HUES6 (cell line): ENCODE data around the gene LSR.

ENCODE experiments used
- H3K27ac ChIP-seq: 2 replicates; pipeline ENCODE4 v1.7.0; 2013; ENCODE audit warnings: low read depth, mild to moderate bottlenecking, low read length, inconsistent platforms
- H3K27me3 ChIP-seq: 2 replicates; pipeline ENCODE4 v1.6.1; 2013; ENCODE audit warnings: low read length; ENCODE audit not compliant: control insufficient read depth, insufficient read depth
- H3K36me3 ChIP-seq: 2 replicates; pipeline ENCODE4 v1.6.1; 2013; ENCODE audit warnings: low read length; ENCODE audit not compliant: control insufficient read depth, insufficient read depth
- H3K4me1 ChIP-seq: 2 replicates; pipeline ENCODE4 v1.6.1; 2013; ENCODE audit warnings: low read length; ENCODE audit not compliant: control insufficient read depth, insufficient read depth
- H3K4me3 ChIP-seq: 2 replicates; pipeline ENCODE4 v1.5.1; 2013; ENCODE audit warnings: low read depth, low read length
- H3K9ac ChIP-seq: one replicate; pipeline ENCODE4 v1.6.1; 2013; ENCODE audit warnings: mild to moderate bottlenecking, low read length
- H3K9me3 ChIP-seq: 2 replicates; pipeline ENCODE4 v1.6.1; 2013; ENCODE audit warnings: low read depth, low read length; ENCODE audit not compliant: control insufficient read depth, insufficient read depth

The LSR gene

DNA sequence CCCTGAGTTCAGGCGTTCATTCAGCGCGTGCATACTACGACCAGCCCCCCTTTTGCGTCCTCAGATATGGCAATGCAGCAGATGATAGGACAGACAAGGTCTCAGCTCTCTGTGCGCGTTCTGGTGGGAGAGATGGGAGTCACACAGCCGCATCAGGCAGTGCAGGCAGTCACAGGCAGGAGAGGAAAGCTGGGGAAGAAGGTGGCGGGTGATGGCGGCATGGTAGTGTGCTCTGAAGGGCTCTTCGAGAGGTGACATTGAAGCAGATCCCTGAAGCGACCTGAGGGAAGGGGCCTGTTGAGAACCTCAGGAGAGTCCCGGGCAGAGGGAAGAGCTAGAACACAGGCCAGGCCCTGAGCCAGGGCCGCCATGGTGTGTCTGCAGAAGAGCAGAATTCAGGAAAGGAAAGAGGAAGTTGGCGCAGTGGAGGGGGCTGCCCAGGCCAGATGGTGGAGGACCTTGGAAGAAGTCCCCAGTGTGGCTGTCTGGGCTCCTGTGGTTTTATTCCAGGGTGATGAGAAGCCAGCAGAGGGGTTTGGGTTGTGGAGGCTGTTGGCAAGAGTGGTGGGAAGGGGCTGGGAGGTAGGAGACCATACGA lies 23.4 kb downstream of the LSR start:
- H3K9me3 ChIP-seq = no peaks in the 10 kb centered on the region
- no peak overlapping the region for H3K4me3 ChIP-seq
- no peak overlapping the region for H3K9ac ChIP-seq
- 0 out of 2 replicates have a peak, but pooled peaks cover 1% of the 10 kb centered on the region for H3K4me1 ChIP-seq
- peaks cover 65% of the 10 kb centered on the region for H3K36me3 ChIP-seq
- H3K27ac ChIP-seq = no peak overlapping the region
- H3K27me3 ChIP-seq = no peaks in the 10 kb centered on the region

DNA sequence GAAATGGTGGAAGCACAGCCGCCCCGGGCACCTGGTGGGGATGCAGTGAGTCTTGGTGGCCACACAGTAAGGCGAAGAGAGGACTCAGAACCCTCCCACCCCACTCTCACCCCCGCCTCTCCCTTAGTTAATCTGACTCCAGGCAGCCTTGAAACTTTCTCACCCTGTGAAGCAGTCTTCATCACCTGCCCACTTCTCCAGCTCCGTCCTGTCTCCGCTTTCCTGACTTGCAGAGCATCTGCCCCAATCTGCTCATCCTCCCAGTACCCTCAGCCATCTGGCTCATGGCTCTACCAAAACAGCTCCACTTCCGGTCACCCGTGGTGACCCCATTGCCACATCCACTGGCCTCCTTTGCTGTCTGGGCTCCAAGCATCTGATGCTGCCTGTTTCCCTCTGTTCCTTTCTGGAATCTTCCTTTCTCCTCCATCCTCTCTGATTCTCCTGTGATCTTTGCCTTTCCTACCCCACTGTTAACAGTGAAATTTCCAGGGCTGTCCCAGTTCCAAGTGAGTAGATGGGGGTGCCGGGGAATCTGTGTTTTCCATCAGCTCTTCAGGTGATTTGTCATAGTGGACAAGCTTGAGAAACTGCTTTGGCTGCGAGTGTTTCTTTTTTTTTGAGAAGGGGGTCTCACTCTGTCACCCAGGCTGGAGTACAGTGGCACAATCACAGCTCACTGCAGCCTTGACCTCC lies 24.3 kb downstream of the LSR start:
- no peaks in the 10 kb centered on the region for H3K27me3 ChIP-seq
- peaks cover 73% of the 10 kb centered on the region for H3K36me3 ChIP-seq
- H3K9me3 ChIP-seq = no peaks in the 10 kb centered on the region
- no peak overlapping the region for H3K27ac ChIP-seq
- no peak overlapping the region for H3K9ac ChIP-seq
- no peak overlapping the region for H3K4me3 ChIP-seq
- H3K4me1 ChIP-seq = no peaks in the 10 kb centered on the region

DNA sequence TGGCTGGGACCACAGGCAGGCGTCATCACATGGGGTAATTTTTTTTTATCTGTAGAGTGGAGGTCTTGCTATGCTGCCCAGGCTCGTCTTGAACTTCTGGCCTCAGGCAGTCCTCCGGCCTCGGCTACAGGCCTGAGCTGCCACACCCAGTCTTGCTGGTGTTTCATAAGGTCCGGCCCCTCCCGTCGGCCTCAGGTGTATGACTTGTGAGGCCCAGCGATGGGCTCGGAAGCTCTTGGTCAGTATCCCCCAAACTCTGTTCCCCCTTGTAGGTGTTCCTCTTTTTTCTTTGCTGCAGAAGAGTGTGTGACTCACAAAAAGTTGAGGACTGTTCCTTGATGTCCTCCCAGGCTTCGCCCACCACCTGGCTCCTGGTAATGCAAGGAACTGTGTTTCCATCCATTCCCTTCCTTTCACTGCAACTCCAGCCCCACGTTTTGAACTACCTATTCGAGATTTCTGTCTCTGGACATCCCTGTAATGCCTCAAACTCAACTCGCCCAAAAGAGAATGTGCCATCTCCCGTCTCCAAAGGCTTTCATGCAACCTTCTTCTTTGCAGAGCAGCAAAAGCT lies 25.0 kb downstream of the LSR start:
- no peak overlapping the region for H3K9ac ChIP-seq

GRCh38 chr19:35274323-35274722 lies 25.5 kb downstream of the LSR start:
- H3K9me3 ChIP-seq = no peaks in the 10 kb centered on the region
- H3K4me3 ChIP-seq = no peak overlapping the region
- no peak overlapping the region for H3K9ac ChIP-seq
- H3K27me3 ChIP-seq = no peaks in the 10 kb centered on the region
- peaks cover 82% of the 10 kb centered on the region for H3K36me3 ChIP-seq
- no peak overlapping the region for H3K27ac ChIP-seq
- no peaks in the 10 kb centered on the region for H3K4me1 ChIP-seq

More for the DNA sequence above, 25.0 kb downstream of the LSR start:
- Histone ChIP-seq H3K27ac (no peak overlapping the region), H3K9me3 (no peaks in the 10 kb centered on the region), H3K4me3 (no peak overlapping the region), H3K36me3 (peaks cover 77% of the 10 kb centered on the region), H3K4me1 (no peaks in the 10 kb centered on the region), H3K27me3 (no peaks in the 10 kb centered on the region)

DNA sequence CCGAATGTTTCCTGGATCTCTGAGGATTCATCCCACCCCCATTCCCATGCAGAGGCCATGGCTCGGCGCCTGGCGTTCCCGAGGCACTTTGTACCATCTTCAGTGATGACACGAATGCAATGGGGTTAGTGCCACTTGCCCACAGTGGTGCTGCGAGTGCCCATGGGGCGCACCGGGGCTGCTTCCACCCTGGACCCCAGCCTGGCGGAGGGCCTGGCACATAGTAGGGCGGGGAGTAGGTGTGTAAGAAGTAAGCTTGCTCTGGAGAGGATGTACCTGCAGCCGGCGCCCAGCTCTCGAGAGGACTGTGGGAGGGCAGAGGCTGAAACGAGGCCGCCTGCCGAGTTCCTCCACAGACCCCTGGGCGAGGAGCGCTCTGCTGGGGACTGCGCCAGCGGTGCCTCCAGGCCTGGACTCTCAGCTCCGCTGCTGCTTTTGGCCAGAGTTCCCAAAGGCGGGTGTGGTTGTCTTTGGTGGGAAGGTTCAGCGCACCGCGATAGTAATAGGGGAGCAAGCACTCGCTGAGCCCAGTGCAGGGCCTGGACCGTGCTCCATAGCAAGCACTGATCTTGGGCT lies 28.0 kb downstream of the LSR start:
- H3K9me3 ChIP-seq = no peaks in the 10 kb centered on the region
- H3K4me1 ChIP-seq = no peaks in the 10 kb centered on the region
- H3K36me3 ChIP-seq = peaks cover 68% of the 10 kb centered on the region
- no peak overlapping the region for H3K9ac ChIP-seq
- H3K4me3 ChIP-seq = no peak overlapping the region
- no peak overlapping the region; the same call in 1 of the 2 replicates for H3K27ac ChIP-seq
- H3K27me3 ChIP-seq = no peaks in the 10 kb centered on the region

DNA sequence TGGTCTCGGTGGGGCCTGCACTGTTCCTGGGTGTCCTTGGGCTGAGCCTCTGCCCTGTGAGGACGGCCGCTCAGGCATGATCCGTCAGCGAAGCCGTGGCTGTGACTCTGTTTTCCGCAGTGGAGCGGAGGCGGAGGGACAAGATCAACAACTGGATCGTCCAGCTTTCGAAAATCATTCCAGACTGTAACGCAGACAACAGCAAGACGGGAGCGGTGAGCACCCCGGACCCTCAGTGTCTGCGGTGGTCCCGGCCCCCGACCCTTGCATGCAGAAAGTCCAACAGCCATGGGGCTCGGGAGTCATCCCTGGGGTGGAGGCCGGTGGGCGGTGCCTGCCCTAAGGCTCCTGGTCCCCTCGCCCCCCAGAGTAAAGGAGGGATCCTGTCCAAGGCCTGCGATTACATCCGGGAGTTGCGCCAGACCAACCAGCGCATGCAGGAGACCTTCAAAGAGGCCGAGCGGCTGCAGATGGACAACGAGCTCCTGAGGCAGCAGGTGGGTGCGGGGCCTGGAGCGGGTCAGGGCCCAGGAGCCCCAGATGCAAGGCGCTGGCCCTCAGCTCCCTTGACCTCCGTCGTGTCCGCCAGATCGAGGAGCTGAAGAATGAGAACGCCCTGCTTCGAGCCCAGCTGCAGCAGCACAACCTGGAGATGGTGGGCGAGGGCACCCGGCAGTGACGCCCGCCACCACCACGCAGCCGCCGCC lies 29.9 kb downstream of the LSR start:
- H3K27ac ChIP-seq = no peak overlapping the region
- no peaks in the 10 kb centered on the region; the same call in 1 of the 2 replicates for H3K27me3 ChIP-seq
- no peak overlapping the region for H3K4me3 ChIP-seq
- H3K36me3 ChIP-seq = peaks cover 52% of the 10 kb centered on the region
- H3K9ac ChIP-seq = no peak overlapping the region
- H3K4me1 ChIP-seq = no peaks in the 10 kb centered on the region
- H3K9me3 ChIP-seq = no peaks in the 10 kb centered on the region

GRCh38 chr19:35279374-35279773 lies 30.6 kb downstream of the LSR start:
- no peak overlapping the region for H3K9ac ChIP-seq
- peaks cover 46% of the 10 kb centered on the region for H3K36me3 ChIP-seq
- H3K9me3 ChIP-seq = no peaks in the 10 kb centered on the region
- no peaks in the 10 kb centered on the region for H3K4me1 ChIP-seq
- no peaks in the 10 kb centered on the region; the same call in 1 of the 2 replicates for H3K27me3 ChIP-seq
- H3K4me3 ChIP-seq = no peak overlapping the region
- H3K27ac ChIP-seq = no peak overlapping the region

GRCh38 chr19:35279985-35280821 lies 31.4 kb downstream of the LSR start:
- no peaks in the 10 kb centered on the region; the same call in 1 of the 2 replicates for H3K27me3 ChIP-seq
- H3K4me3 ChIP-seq = no peak overlapping the region
- H3K9me3 ChIP-seq = no peaks in the 10 kb centered on the region
- H3K9ac ChIP-seq = no peak overlapping the region
- peaks cover 40% of the 10 kb centered on the region for H3K36me3 ChIP-seq
- peaks cover 7% of the 10 kb centered on the region for H3K4me1 ChIP-seq
- H3K27ac ChIP-seq = no peak overlapping the region

DNA sequence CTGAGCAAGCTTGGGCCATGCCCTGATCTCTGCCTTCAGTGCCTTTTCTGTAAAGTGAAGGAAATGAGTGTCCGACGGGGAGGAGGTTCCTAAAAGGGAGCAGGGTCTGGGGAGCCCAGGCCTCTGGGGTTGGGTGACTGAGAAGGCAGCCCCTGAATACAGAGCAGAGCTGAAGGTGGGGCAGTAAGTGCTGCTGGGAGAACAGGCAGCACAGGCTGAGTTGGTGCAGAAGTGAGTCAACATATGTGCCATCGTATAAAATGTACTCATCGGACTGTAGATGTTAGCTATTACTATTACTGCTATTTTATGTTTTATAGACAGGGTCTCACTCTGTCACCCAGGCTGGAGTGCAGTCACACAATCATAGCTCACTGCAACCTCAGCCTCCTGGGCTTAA lies 32.5 kb downstream of the LSR start:
- Histone ChIP-seq H3K4me1 (peaks cover 8% of the 10 kb centered on the region), H3K4me3 (no peak overlapping the region), H3K36me3 (peaks cover 31% of the 10 kb centered on the region), H3K9me3 (no peaks in the 10 kb centered on the region), H3K9ac (no peak overlapping the region), H3K27ac (no peak overlapping the region), H3K27me3 (no peaks in the 10 kb centered on the region; the same call in 1 of the 2 replicates)
